Muscle of leg (tissue), 11 donors: ENCODE measurements around the gene CRB2. TPM values are rescaled to one million over a fixed set of nuclear protein-coding genes. Genes with fewer than 3 reads are reported as not detected.

Experiments
- DNase-seq: peaks from one replicate; pipeline ENCODE4 v3.0.0; 2013
- H3K27ac ChIP-seq: one replicate; pipeline ENCODE4 v1.5.1; 2013; ENCODE audit warnings: mild to moderate bottlenecking, low read length, control low read depth
- H3K27me3 ChIP-seq: one replicate; pipeline ENCODE4 v1.6.1; 2013; ENCODE audit warnings: low read length; ENCODE audit not compliant: control insufficient read depth, insufficient read depth
- H3K36me3 ChIP-seq: one replicate; pipeline ENCODE4 v1.6.1; 2013; ENCODE audit warnings: low read length; ENCODE audit not compliant: control insufficient read depth, insufficient read depth
- H3K4me1 ChIP-seq: one replicate; pipeline ENCODE4 v1.6.1; 2013; ENCODE audit warnings: low read length; ENCODE audit not compliant: control insufficient read depth, insufficient read depth
- H3K4me3 ChIP-seq: one replicate; pipeline ENCODE4 v1.5.1; 2013; ENCODE audit warnings: low read length, control low read depth
- H3K9me3 ChIP-seq: replicated peaks from 2 replicates; pipeline ENCODE4 v1.6.1; 2013; ENCODE audit warnings: low read depth, low read length; ENCODE audit not compliant: control insufficient read depth
- WGBS: methylation state at CpG from one replicate; pipeline ENCODE4 v1.1.5; 2013; ENCODE audit warnings: missing lambda C conversion rate; ENCODE audit not compliant: insufficient coverage; 5-methylcytosine and 5-hydroxymethylcytosine counted together
- polyA plus RNA-seq, 8 donors: library from polyadenylated mRNA; unstranded; fragments of 120-200 nt; gene quantifications; one replicate each; pipeline versions ENCODE4 v1.2.1 to v1.2.3, GENCODE V29; 2013; ENCODE audit warnings: inconsistent platforms in 1 of 8, low replicate concordance in 1 of 8; ENCODE audit not compliant: insufficient read length in 8 of 8, insufficient read depth in 1 of 8
- total RNA-seq: library from RNA; stranded (reverse); fragments of 120-200 nt; gene quantifications from one replicate; pipeline ENCODE4 v1.2.4, GENCODE V29; 2013

Gene CRB2
- total and polyA plus RNA-seq, 9 donors, result 0.04 to 0.22 (median 0.15) TPM

DNA sequence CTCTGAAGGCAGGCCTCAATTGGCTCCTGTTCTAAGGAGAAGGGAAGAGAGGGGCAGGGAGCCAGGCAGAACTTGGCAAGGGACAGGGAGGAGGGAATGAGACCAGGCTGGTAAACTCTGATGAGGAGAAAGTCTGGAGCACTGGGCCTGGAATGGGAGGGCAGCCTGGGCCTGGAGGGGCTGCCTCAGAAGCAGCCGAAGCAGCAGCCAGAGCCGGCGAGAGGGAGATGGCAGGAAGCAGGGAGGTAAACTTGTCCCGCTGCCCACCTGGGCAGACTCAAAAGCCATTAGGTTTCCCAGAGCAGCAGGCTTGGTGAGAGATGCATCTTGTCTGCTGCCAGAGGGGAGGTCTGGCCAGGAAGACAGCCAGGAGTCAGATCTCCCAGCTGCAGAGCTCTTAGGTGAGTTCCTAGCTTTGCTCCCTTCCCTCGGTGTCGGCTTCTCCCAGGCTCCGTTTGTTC is 37.0 kb upstream of the CRB2 start:
- Histone ChIP-seq H3K27ac (peak overlapping the region; percentile 20), H3K4me3 (no peak overlapping the region), H3K36me3 (no peaks in the 10 kb centered on the region), H3K27me3 (no peaks in the 10 kb centered on the region), H3K9me3 (no peaks in the 10 kb centered on the region), H3K4me1 (peaks cover 22% of the 10 kb centered on the region)
- WGBS, result 23% methylated on average over 7 of the region's 7 CpGs
- peak; percentile 92 for DNase-seq

- Histone ChIP-seq H3K36me3 (no peaks in the 10 kb centered on the region), H3K4me1 (peaks cover 22% of the 10 kb centered on the region), H3K4me3 (no peak overlapping the region), H3K27ac (no peak overlapping the region), H3K27me3 (no peaks in the 10 kb centered on the region), H3K9me3 (no peaks in the 10 kb centered on the region)
- 71% methylated on average over 9 of the region's 14 CpGs for WGBS
- DNase-seq, result no peak
These were observed 36.3 kb upstream of the CRB2 start for GRCh38 chr9:123319541-123320339.

- Histone ChIP-seq H3K27me3 (no peaks in the 10 kb centered on the region), H3K9me3 (no peaks in the 10 kb centered on the region), H3K36me3 (no peaks in the 10 kb centered on the region), H3K4me1 (peaks cover 22% of the 10 kb centered on the region), H3K27ac (no peak overlapping the region), H3K4me3 (no peak overlapping the region)
- 89% methylated on average over 2 of the region's 5 CpGs for WGBS
- no peak for DNase-seq
These were observed 35.2 kb upstream of the CRB2 start for GRCh38 chr9:123320814-123321213.

- 81% methylated on average over 7 of the region's 7 CpGs for WGBS
These were observed 34.3 kb upstream of the CRB2 start for GRCh38 chr9:123321616-123322272.

DNA sequence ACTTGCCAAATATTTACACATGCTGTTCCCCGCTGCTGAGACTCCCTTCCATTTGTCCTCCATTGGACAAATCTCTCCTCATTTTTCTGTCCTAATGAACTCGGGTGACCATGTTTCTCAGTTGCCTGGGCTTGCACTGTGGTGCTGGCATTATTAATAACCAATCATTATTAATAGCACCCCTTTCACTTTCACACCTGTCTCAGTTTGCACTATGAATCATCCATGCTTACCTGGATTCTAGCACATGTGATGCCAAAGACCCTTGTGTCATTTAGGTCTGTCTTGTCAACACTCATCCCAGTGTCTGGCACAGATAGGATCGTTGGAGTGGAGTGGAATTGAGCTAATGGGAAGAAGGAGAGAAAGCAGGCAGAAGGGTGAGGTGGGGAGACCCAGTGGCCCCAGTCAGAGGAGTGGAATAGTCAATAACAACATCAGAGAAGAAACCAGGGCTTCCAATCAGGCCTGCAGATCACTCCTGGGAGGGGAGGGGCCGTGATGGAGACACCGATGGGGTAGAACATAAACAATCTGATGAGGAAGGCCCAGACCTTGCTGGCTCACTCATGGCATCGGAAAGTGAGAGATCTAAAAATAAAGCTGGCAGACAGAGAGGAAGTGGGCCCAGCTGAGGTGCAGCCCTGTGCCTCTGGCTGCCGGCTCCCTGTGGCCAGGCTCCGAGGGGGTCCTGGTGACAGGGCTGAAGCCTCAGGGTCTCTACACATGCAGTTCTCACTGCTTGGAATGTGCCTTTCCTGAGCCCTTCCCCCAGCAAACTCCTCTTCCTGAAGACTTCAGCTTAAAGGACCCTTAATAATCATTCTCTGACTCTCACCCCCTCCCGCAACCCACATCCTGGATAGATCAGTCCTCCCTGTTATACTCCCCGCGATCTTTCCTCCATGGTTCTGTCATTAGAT is 33.5 kb upstream of the CRB2 start:
- H3K27me3 ChIP-seq, result no peaks in the 10 kb centered on the region
- H3K4me1 ChIP-seq, result peaks cover 25% of the 10 kb centered on the region
- peak overlapping the region; percentile 29 for H3K27ac ChIP-seq
- WGBS, result 34% methylated on average over 11 of the region's 11 CpGs
- H3K9me3 ChIP-seq, result no peaks in the 10 kb centered on the region
- no peak overlapping the region for H3K4me3 ChIP-seq
- DNase-seq, result peak; percentile 44
- no peaks in the 10 kb centered on the region for H3K36me3 ChIP-seq

More at GRCh38 chr9:123321616-123322272, 34.3 kb upstream of the CRB2 start:
- no peak for DNase-seq
- no peak overlapping the region for H3K4me3 ChIP-seq
- no peaks in the 10 kb centered on the region for H3K36me3 ChIP-seq
- peaks cover 25% of the 10 kb centered on the region for H3K4me1 ChIP-seq
- no peaks in the 10 kb centered on the region for H3K27me3 ChIP-seq
- no peak overlapping the region for H3K27ac ChIP-seq
- no peaks in the 10 kb centered on the region for H3K9me3 ChIP-seq

DNA sequence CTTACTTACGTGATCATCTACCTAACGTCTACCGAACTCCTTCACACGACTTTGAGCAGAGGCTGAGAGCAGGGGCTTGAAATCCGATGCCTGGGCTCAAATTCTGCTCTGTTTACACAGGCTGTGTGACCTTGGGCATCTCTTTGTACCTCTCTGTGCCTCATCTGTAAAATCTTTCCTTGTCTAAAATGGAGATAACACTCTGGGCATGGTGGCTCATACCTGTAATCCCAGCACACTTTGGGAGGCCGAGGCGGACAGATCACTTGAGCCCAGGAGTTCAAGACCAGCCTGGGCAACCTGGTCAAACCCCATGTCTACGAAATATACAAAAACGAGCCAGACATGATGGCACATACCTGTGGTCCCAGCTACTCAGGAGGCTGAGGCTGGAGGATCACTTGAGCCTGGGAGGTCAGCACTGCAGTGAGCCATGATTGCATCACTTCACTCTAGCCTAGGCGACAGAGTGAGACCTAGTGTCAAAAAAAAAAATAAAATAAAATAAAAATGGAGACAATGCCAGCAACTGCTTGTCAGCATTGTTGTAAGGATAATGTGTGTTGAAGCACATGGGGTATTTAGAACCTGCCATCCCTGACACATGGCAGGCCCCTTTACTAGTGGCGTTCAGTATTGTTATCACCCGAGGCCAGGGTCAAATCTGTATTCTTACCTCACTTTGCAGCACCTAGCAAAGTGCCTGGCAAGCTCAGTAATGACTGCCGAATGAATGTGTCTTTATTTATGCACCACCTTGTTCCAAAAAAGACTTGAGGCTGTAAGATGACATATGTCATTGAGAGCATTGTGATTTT is 32.6 kb upstream of the CRB2 start:
- Histone ChIP-seq H3K27me3 (peaks cover 2% of the 10 kb centered on the region), H3K27ac (peak overlapping the region; percentile 29), H3K4me3 (no peak overlapping the region), H3K36me3 (no peaks in the 10 kb centered on the region), H3K9me3 (no peaks in the 10 kb centered on the region), H3K4me1 (peaks cover 25% of the 10 kb centered on the region)
- no peak for DNase-seq
- WGBS, result 62% methylated on average over 11 of the region's 13 CpGs

DNA sequence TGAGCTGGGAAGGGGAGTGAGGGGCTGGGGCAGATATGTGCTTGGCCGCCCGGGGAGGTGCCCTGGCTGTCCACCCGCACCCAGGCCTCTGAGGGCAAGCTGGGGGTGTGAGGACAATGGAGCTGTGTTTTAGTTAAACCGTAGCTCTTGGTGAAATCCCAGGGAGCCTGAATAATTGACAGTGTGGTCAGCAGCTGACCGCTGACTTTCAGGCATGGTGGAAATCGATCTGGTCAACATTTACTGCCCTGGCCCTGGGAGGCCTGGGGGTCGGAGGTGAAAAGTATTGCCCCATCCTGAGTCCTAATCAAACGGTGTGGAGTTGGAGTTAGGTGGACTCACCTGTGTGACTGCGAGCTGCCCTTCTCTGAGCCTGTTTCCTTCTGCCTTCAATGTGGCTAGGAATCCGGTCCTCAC is 31.2 kb upstream of the CRB2 start:
- Histone ChIP-seq H3K27me3 (peaks cover 2% of the 10 kb centered on the region), H3K36me3 (no peaks in the 10 kb centered on the region), H3K9me3 (no peaks in the 10 kb centered on the region), H3K4me3 (no peak overlapping the region), H3K27ac (no peak overlapping the region), H3K4me1 (peaks cover 14% of the 10 kb centered on the region)
- no peak for DNase-seq
- 73% methylated on average over 9 of the region's 10 CpGs for WGBS

- Histone ChIP-seq H3K4me3 (no peak overlapping the region), H3K4me1 (peaks cover 13% of the 10 kb centered on the region), H3K27me3 (peaks cover 2% of the 10 kb centered on the region), H3K36me3 (no peaks in the 10 kb centered on the region), H3K27ac (peak overlapping the region; percentile 29), H3K9me3 (no peaks in the 10 kb centered on the region)
- DNase-seq, result no peak
- 14% methylated on average over 5 of the region's 6 CpGs for WGBS
These were observed 29.8 kb upstream of the CRB2 start for GRCh38 chr9:123326187-123326586.

- Histone ChIP-seq H3K4me1 (peaks cover 13% of the 10 kb centered on the region), H3K9me3 (no peaks in the 10 kb centered on the region), H3K4me3 (no peak overlapping the region), H3K36me3 (no peaks in the 10 kb centered on the region), H3K27me3 (peaks cover 2% of the 10 kb centered on the region), H3K27ac (peak overlapping the region; percentile 29)
- WGBS, result 33% methylated on average over 4 of the region's 5 CpGs
- DNase-seq, result no peak
These were observed 29.3 kb upstream of the CRB2 start for GRCh38 chr9:123326662-123327093.
